Endodermal cell (in vitro differentiated cells): Measurements from ENCODE around the gene MIB2. TPM values are rescaled to one million over a fixed set of nuclear protein-coding genes. Genes with fewer than 3 reads are reported as not detected.
"Not testable (repeated sequence)": the region's sequence is repeated elsewhere in the genome, so short reads cannot be mapped to it uniquely, and the experiment has no call there.

Experiments used
- DNase-seq: peaks from one replicate; pipeline ENCODE4 v3.0.0-alpha.2; 2017
- H3K27ac ChIP-seq: 2 replicates; pipeline ENCODE4 v1.5.1; 2013; ENCODE audit warnings: mild to moderate bottlenecking, low read depth, low read length, moderate library complexity
- H3K27me3 ChIP-seq: 2 replicates; pipeline ENCODE4 v1.6.1; 2013; ENCODE audit warnings: mild to moderate bottlenecking, low read length, moderate library complexity; ENCODE audit not compliant: insufficient read depth, control insufficient read depth, poor library complexity, severe bottlenecking
- H3K36me3 ChIP-seq: 2 replicates; pipeline ENCODE4 v1.7.0; 2013; ENCODE audit warnings: mild to moderate bottlenecking, low read length, moderate library complexity; ENCODE audit not compliant: control insufficient read depth, insufficient read depth
- H3K4me1 ChIP-seq: one replicate; pipeline ENCODE4 v1.7.0; 2013; ENCODE audit warnings: low read length; ENCODE audit not compliant: control insufficient read depth, insufficient read depth
- H3K4me3 ChIP-seq: 2 replicates; pipeline ENCODE4 v1.5.1; 2013; ENCODE audit warnings: mild to moderate bottlenecking, low read length, moderate library complexity
- H3K9ac ChIP-seq: 2 replicates; pipeline ENCODE4 v1.6.1; 2013; ENCODE audit warnings: mild to moderate bottlenecking, low read length, moderate library complexity; ENCODE audit not compliant: poor library complexity, severe bottlenecking; ENCODE audit errors: extremely low read depth
- H3K9me3 ChIP-seq: 2 replicates; pipeline ENCODE4 v1.6.1; 2013; ENCODE audit warnings: mild to moderate bottlenecking, low read length, moderate library complexity; ENCODE audit not compliant: control insufficient read depth
- H3K27ac Mint-ChIP-seq: 2 replicates; pipeline ENCODE4 v1.8.0; 2020; ENCODE audit warnings: mixed read lengths
- H3K27me3 Mint-ChIP-seq: 2 replicates; pipeline ENCODE4 v1.8.0; 2021; ENCODE audit warnings: mild to moderate bottlenecking, mixed read lengths; ENCODE audit not compliant: insufficient read depth
- H3K36me3 Mint-ChIP-seq: 2 replicates; pipeline ENCODE4 v1.8.0; 2020; ENCODE audit warnings: low read depth, mixed read lengths
- H3K4me1 Mint-ChIP-seq: 2 replicates; pipeline ENCODE4 v1.8.0; 2020; ENCODE audit warnings: mixed read lengths
- H3K4me3 Mint-ChIP-seq: 2 replicates; pipeline ENCODE4 v1.8.0; 2020; ENCODE audit warnings: mild to moderate bottlenecking, moderate library complexity, mixed read lengths
- H3K9me3 Mint-ChIP-seq: 2 replicates; pipeline ENCODE4 v1.8.0; 2020; ENCODE audit warnings: mild to moderate bottlenecking, mixed read lengths
- WGBS, 2 experiments: methylation state at CpG; one replicate each; pipeline versions ENCODE4 v1.1.5 to v1.1.7; 2013; ENCODE audit warnings: missing lambda C conversion rate in 2 of 2, mixed read lengths in 1 of 2; ENCODE audit not compliant: insufficient coverage in 1 of 2, insufficient read length in 1 of 2; 5-methylcytosine and 5-hydroxymethylcytosine counted together
- total RNA-seq, 2 donors: library from RNA; stranded (reverse); fragmentation: NEBNext Ultra II Directional in 1 of 2; extraction: Animal tissue kit (Norgen Biotek cat#: 25700) in 1 of 2; gene quantifications; 2 replicates in 1 of 2; 3 replicates in 1 of 2; pipeline ENCODE4 v1.2.1, GENCODE V29; 2021
- TF ChIP-seq, protein P1 (sequence below): fragments of 200-600 bp; sonication (generic); conservative IDR thresholded peaks from 2 replicates; pipeline ENCODE4 v1.5.0; 2021; ENCODE audit warnings: antibody characterized with exemption, mild to moderate bottlenecking

MIB2 gene
- total RNA-seq, 2 donors from 2014 or later = 77.4 to 97.9 TPM

DNA sequence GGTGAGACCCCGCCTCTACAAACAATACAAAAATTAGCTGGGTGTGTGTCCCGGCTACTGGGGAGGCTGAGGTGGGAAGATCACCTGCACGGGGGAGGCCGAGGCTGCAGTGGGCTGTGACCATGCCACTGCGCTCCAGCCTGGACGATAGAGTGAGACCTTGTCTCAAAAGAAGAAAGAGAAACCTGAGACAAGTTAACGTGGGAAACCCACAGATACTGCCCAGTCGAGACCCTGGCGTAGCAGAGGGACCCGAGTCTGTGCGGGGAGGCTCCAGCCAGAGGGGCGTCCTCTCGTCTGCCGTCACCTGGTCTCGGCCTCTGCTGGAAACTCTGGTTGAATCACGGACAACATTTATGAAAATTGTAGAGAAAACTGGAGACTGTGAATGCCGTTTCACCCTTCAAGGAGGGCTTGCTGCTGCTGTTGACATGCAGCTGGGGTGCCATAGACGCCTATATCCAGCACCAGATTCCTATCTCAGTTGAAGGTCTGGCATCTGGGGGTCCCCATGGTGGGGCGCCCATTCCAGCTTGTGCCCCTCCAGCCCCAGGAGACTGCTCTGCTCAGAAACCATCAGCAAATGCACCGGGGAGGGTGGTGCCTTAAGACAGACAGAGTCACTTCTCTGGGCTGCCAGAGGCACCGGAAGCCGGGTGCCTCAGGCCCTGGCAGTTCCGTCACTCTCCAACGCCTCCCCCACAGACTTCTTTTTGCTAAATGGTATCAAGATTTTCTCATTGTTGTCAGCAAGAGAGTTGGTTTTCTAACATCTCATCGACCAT, 57.1 kb downstream of the MIB2 start:
- WGBS, 2 experiments = 95 to 96% methylated on average over 23 to 25 of the region's 25 CpGs
- Mint-ChIP-seq H3K4me1 (no peaks in the 10 kb centered on the region), H3K36me3 (peaks cover 40% of the 10 kb centered on the region), H3K27ac (no peak overlapping the region), H3K27me3 (no peaks in the 10 kb centered on the region), H3K9me3 (no peaks in the 10 kb centered on the region), H3K4me3 (no peak overlapping the region)
- no peaks in the 10 kb centered on the region for H3K4me1 ChIP-seq
- H3K9ac ChIP-seq = no peak overlapping the region
- no peak overlapping the region for H3K27ac ChIP-seq
- no peak overlapping the region for H3K4me3 ChIP-seq
- H3K27me3 ChIP-seq = no peaks in the 10 kb centered on the region
- no peaks in the 10 kb centered on the region for H3K9me3 ChIP-seq
- TF ChIP-seq, protein P1, sequence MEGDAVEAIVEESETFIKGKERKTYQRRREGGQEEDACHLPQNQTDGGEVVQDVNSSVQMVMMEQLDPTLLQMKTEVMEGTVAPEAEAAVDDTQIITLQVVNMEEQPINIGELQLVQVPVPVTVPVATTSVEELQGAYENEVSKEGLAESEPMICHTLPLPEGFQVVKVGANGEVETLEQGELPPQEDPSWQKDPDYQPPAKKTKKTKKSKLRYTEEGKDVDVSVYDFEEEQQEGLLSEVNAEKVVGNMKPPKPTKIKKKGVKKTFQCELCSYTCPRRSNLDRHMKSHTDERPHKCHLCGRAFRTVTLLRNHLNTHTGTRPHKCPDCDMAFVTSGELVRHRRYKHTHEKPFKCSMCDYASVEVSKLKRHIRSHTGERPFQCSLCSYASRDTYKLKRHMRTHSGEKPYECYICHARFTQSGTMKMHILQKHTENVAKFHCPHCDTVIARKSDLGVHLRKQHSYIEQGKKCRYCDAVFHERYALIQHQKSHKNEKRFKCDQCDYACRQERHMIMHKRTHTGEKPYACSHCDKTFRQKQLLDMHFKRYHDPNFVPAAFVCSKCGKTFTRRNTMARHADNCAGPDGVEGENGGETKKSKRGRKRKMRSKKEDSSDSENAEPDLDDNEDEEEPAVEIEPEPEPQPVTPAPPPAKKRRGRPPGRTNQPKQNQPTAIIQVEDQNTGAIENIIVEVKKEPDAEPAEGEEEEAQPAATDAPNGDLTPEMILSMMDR = no peak
- H3K36me3 ChIP-seq = peaks cover 34% of the 10 kb centered on the region
- no peak for DNase-seq

DNA sequence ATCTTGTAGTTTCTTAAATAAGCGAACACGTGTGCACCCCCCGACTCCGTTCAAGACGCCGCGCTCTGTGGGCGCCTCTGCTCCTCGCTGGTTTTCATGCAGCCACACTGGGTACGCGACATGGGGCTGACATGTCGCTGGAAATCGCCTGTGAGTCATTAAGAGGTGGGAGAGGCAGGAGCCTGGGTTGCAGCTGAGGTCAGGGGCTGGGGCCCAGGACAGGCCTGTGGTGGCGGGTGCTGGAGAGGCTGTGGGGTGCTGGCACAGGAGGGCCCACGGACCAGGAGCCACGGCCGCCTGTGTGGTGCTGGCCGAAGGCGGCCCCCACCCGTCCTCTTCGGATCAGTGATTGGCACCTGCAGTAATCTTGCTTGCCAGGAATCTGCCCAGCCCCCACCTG, 59.5 kb downstream of the MIB2 start:
- H3K4me1 Mint-ChIP-seq = peaks cover 13% of the 10 kb centered on the region
- not testable (repeated sequence) for H3K4me3 ChIP-seq, H3K27me3 ChIP-seq, H3K4me1 ChIP-seq, H3K9me3 Mint-ChIP-seq, DNase-seq, H3K9me3 ChIP-seq, H3K27ac ChIP-seq, H3K9ac ChIP-seq, H3K27me3 Mint-ChIP-seq, H3K4me3 Mint-ChIP-seq, H3K27ac Mint-ChIP-seq
- peaks cover 24% of the 10 kb centered on the region for H3K36me3 ChIP-seq
- H3K36me3 Mint-ChIP-seq = peaks cover 38% of the 10 kb centered on the region
- WGBS, 2 experiments = 20 to 86% methylated on average over 1 to 14 of the region's 21 CpGs

DNA sequence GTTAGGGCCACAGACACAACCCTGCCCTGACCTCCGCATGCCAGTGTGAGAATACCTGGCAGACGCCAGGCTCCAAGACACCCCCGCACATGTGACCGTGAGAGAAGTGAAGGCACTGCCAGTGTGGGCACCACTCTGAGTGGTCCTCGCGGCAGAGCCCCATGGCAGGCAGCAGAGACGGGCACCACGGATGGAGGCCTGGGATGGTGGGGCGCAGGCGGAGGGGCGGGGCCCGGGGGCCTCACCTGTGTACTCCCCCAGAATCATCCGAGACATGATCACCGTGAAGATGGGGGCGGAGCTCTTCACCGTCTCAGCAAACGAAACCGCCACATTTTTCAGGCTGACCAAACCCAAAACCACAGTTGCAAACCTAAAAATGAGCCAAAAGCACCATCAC, 59.9 kb downstream of the MIB2 start:
- H3K4me3 ChIP-seq, H3K4me1 ChIP-seq, H3K27me3 ChIP-seq, H3K27ac ChIP-seq, H3K27ac Mint-ChIP-seq, H3K27me3 Mint-ChIP-seq, H3K9ac ChIP-seq, DNase-seq, H3K4me3 Mint-ChIP-seq, H3K9me3 ChIP-seq, H3K9me3 Mint-ChIP-seq: not testable (repeated sequence)
- H3K36me3 Mint-ChIP-seq = peaks cover 35% of the 10 kb centered on the region
- H3K4me1 Mint-ChIP-seq = peaks cover 13% of the 10 kb centered on the region
- peaks cover 21% of the 10 kb centered on the region for H3K36me3 ChIP-seq
- 96% methylated on average over 5 of the region's 18 CpGs; no CpG with 5 or more reads in 1 of the 2 experiments for WGBS, 2 experiments

DNA sequence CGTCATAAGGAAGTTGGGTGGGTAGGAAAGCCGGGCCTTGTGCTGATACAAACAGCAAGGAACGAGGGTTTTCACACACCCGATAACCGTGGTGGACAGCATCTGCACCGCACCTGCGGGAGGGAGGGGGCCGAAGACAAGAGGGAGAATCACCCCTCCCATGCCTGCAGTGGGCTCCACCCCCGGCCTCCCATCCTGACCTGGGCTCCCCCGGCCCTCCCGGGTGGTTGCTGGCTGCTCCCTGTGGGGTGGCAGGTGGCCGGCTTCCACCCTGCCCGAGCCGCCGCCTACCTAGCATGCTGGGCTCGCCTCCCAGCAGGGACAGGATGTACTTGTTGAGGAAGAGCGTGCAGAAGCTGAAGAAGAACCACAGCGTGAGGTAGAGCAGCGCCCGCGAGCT, 60.8 kb downstream of the MIB2 start:
- not testable (repeated sequence) for H3K4me1 ChIP-seq, H3K4me3 ChIP-seq, H3K4me3 Mint-ChIP-seq, H3K9ac ChIP-seq, DNase-seq, H3K27me3 Mint-ChIP-seq, H3K9me3 ChIP-seq, H3K9me3 Mint-ChIP-seq, H3K27ac ChIP-seq, H3K27ac Mint-ChIP-seq, H3K27me3 ChIP-seq
- WGBS, 2 experiments = no CpG with 5 or more reads among the region's 21 CpGs
- peaks cover 13% of the 10 kb centered on the region for H3K4me1 Mint-ChIP-seq
- peaks cover 20% of the 10 kb centered on the region for H3K36me3 ChIP-seq
- H3K36me3 Mint-ChIP-seq = peaks cover 28% of the 10 kb centered on the region
